Endodermal cell (in vitro differentiated cells): Measurements from ENCODE around the gene CWC27. TPM values are rescaled to one million over a fixed set of nuclear protein-coding genes. Genes with fewer than 3 reads are reported as not detected.

Source experiments
- DNase-seq: peaks from one replicate; pipeline ENCODE4 v3.0.0-alpha.2; 2017
- H3K27ac ChIP-seq: 2 replicates; pipeline ENCODE4 v1.5.1; 2013; ENCODE audit warnings: mild to moderate bottlenecking, low read depth, low read length, moderate library complexity
- H3K27me3 ChIP-seq: 2 replicates; pipeline ENCODE4 v1.6.1; 2013; ENCODE audit warnings: mild to moderate bottlenecking, low read length, moderate library complexity; ENCODE audit not compliant: insufficient read depth, control insufficient read depth, poor library complexity, severe bottlenecking
- H3K36me3 ChIP-seq: 2 replicates; pipeline ENCODE4 v1.7.0; 2013; ENCODE audit warnings: mild to moderate bottlenecking, low read length, moderate library complexity; ENCODE audit not compliant: control insufficient read depth, insufficient read depth
- H3K4me1 ChIP-seq: one replicate; pipeline ENCODE4 v1.7.0; 2013; ENCODE audit warnings: low read length; ENCODE audit not compliant: control insufficient read depth, insufficient read depth
- H3K4me3 ChIP-seq: 2 replicates; pipeline ENCODE4 v1.5.1; 2013; ENCODE audit warnings: mild to moderate bottlenecking, low read length, moderate library complexity
- H3K9ac ChIP-seq: 2 replicates; pipeline ENCODE4 v1.6.1; 2013; ENCODE audit warnings: mild to moderate bottlenecking, low read length, moderate library complexity; ENCODE audit not compliant: poor library complexity, severe bottlenecking; ENCODE audit errors: extremely low read depth
- H3K9me3 ChIP-seq: 2 replicates; pipeline ENCODE4 v1.6.1; 2013; ENCODE audit warnings: mild to moderate bottlenecking, low read length, moderate library complexity; ENCODE audit not compliant: control insufficient read depth
- H3K27ac Mint-ChIP-seq: 2 replicates; pipeline ENCODE4 v1.8.0; 2020; ENCODE audit warnings: mixed read lengths
- H3K27me3 Mint-ChIP-seq: 2 replicates; pipeline ENCODE4 v1.8.0; 2021; ENCODE audit warnings: mild to moderate bottlenecking, mixed read lengths; ENCODE audit not compliant: insufficient read depth
- H3K36me3 Mint-ChIP-seq: 2 replicates; pipeline ENCODE4 v1.8.0; 2020; ENCODE audit warnings: low read depth, mixed read lengths
- H3K4me1 Mint-ChIP-seq: 2 replicates; pipeline ENCODE4 v1.8.0; 2020; ENCODE audit warnings: mixed read lengths
- H3K4me3 Mint-ChIP-seq: 2 replicates; pipeline ENCODE4 v1.8.0; 2020; ENCODE audit warnings: mild to moderate bottlenecking, moderate library complexity, mixed read lengths
- H3K9me3 Mint-ChIP-seq: 2 replicates; pipeline ENCODE4 v1.8.0; 2020; ENCODE audit warnings: mild to moderate bottlenecking, mixed read lengths
- CTCF ChIP-seq: fragments of 200-600 bp; sonication (generic); conservative IDR thresholded peaks from 2 replicates; pipeline ENCODE4 v1.5.0; 2021; ENCODE audit warnings: antibody characterized with exemption, mild to moderate bottlenecking
- WGBS, 2 experiments: methylation state at CpG; one replicate each; pipeline versions ENCODE4 v1.1.5 to v1.1.7; 2013; ENCODE audit warnings: missing lambda C conversion rate in 2 of 2, mixed read lengths in 1 of 2; ENCODE audit not compliant: insufficient coverage in 1 of 2, insufficient read length in 1 of 2; 5-methylcytosine and 5-hydroxymethylcytosine counted together
- total RNA-seq, 2 donors: library from RNA; stranded (reverse); fragmentation: NEBNext Ultra II Directional in 1 of 2; extraction: Animal tissue kit (Norgen Biotek cat#: 25700) in 1 of 2; gene quantifications; 2 replicates in 1 of 2; 3 replicates in 1 of 2; pipeline ENCODE4 v1.2.1, GENCODE V29; 2021

The CWC27 gene
- total RNA-seq, 2 donors from 2014 or later: 69.1 to 74.8 TPM

GRCh38 chr5:65013166-65013565 lies 244.4 kb downstream of the CWC27 start:
- H3K4me1 ChIP-seq: peaks cover 10% of the 10 kb centered on the region
- WGBS, 2 experiments: 95% methylated on average over 1 of the region's 1 CpG; no CpG with 5 or more reads in 1 of the 2 experiments
- H3K4me3 ChIP-seq: no peak overlapping the region
- Mint-ChIP-seq H3K36me3 (no peaks in the 10 kb centered on the region), H3K27ac (no peak overlapping the region), H3K4me3 (no peak overlapping the region), H3K4me1 (peaks cover 23% of the 10 kb centered on the region), H3K9me3 (no peaks in the 10 kb centered on the region), H3K27me3 (no peaks in the 10 kb centered on the region)
- no peak for TF ChIP-seq CTCF
- H3K36me3 ChIP-seq: peaks cover 2% of the 10 kb centered on the region
- no peak overlapping the region for H3K9ac ChIP-seq
- no peaks in the 10 kb centered on the region for H3K27me3 ChIP-seq
- peak overlapping the region; percentile 63 for H3K27ac ChIP-seq
- no peak for DNase-seq
- no peaks in the 10 kb centered on the region for H3K9me3 ChIP-seq

GRCh38 chr5:65014769-65015168 lies 246.0 kb downstream of the CWC27 start:
- Mint-ChIP-seq H3K4me3 (no peak overlapping the region), H3K27ac (no peak overlapping the region), H3K4me1 (peaks cover 23% of the 10 kb centered on the region), H3K9me3 (no peaks in the 10 kb centered on the region), H3K27me3 (no peaks in the 10 kb centered on the region), H3K36me3 (peaks cover 7% of the 10 kb centered on the region)
- H3K27me3 ChIP-seq: no peaks in the 10 kb centered on the region
- DNase-seq: no peak
- 71 to 93% methylated on average over 1 to 2 of the region's 2 CpGs for WGBS, 2 experiments
- peaks cover 5% of the 10 kb centered on the region for H3K36me3 ChIP-seq
- no peaks in the 10 kb centered on the region for H3K9me3 ChIP-seq
- no peak overlapping the region for H3K27ac ChIP-seq
- no peak for TF ChIP-seq CTCF
- H3K4me3 ChIP-seq: no peak overlapping the region
- peaks cover 10% of the 10 kb centered on the region for H3K4me1 ChIP-seq
- no peak overlapping the region for H3K9ac ChIP-seq

- WGBS, 2 experiments: 74 to 100% methylated on average over 1 to 3 of the region's 3 CpGs
- no peak overlapping the region for H3K27ac Mint-ChIP-seq
Observed at GRCh38 chr5:65015767-65016166, 247.0 kb downstream of the CWC27 start.

More at GRCh38 chr5:65015767-65016166, 247.0 kb downstream of the CWC27 start:
- Mint-ChIP-seq H3K4me3 (no peak overlapping the region), H3K27me3 (no peaks in the 10 kb centered on the region), H3K9me3 (no peaks in the 10 kb centered on the region), H3K36me3 (peaks cover 10% of the 10 kb centered on the region), H3K4me1 (peaks cover 25% of the 10 kb centered on the region)
- no peak overlapping the region for H3K27ac ChIP-seq
- TF ChIP-seq CTCF: no peak
- peaks cover 10% of the 10 kb centered on the region for H3K4me1 ChIP-seq
- peak overlapping the region; percentile 43 for H3K4me3 ChIP-seq
- H3K9me3 ChIP-seq: no peaks in the 10 kb centered on the region
- DNase-seq: no peak
- no peak overlapping the region for H3K9ac ChIP-seq
- H3K36me3 ChIP-seq: peaks cover 13% of the 10 kb centered on the region
- no peaks in the 10 kb centered on the region for H3K27me3 ChIP-seq
